Frontal cortex (tissue), 4 donors: Measurements from ENCODE around the gene ZNF655. TPM values are rescaled to one million over a fixed set of nuclear protein-coding genes. Genes with fewer than 3 reads are reported as not detected.
A peak's percentile ranks its signal among the peaks of the same experiment; 100 is the strongest.
"Not testable (repeated sequence)": the region's sequence is repeated elsewhere in the genome, so short reads cannot be mapped to it uniquely, and the experiment has no call there.

ENCODE experiments used
- DNase-seq, 2 donors: peaks; one replicate each; pipeline ENCODE4 v3.0.0; 2012; ENCODE audit warnings: low spot score in 2 of 2
- FAIRE-seq: peaks from 2 replicates; lab custom pipeline; 2012; peaks lifted over from hg19 to GRCh38; lab: Jason Lieb, UNC
- total RNA-seq: library from RNA; depleted of rRNA; stranded (reverse); fragments of >200 nt; gene quantifications from one replicate; pipeline ENCODE4 v1.2.3, GENCODE V29; 2014
- donor health status: control.
- donor health status: control.
- donor health status: control.

Gene ZNF655
- total RNA-seq, 1 donor from 2014 or later: 59.9 TPM

DNA sequence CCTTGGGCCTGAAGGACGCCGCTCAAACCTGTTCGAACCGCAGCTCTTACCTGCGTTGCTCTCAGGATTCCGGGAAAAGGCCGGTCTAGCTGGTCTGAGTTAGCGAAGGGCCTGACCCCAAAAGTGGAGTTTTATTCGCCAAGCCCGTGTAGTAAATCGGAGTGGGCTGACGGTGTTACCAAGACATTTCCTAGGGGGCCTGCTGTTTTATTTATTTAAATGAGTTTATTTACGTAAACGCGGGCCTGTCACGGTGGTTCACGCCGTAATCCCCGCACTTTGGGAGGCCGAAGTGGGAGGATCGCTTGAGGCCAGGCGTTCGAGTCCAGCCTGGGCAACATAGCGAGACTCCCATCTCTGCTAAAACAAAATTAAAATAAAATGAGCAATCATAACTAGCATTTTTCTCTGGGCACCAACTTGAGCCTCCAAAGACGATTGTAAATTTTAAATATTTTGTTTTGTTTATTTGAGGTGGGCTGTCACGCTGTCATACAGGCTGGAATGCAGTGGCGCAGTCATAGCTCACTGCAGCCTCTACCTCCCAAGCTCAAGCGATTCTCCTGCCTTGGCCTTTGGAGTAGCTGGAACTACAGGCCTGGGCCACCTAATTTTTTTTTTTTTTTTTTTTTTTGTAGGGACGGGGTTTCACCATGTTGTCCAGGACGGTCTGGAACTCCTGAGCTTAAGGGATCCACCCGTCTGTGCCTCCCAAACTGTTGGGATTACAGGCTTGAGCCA, 903 bp downstream of the ZNF655 start:
- no peak for FAIRE-seq
- DNase-seq: no peak

DNA sequence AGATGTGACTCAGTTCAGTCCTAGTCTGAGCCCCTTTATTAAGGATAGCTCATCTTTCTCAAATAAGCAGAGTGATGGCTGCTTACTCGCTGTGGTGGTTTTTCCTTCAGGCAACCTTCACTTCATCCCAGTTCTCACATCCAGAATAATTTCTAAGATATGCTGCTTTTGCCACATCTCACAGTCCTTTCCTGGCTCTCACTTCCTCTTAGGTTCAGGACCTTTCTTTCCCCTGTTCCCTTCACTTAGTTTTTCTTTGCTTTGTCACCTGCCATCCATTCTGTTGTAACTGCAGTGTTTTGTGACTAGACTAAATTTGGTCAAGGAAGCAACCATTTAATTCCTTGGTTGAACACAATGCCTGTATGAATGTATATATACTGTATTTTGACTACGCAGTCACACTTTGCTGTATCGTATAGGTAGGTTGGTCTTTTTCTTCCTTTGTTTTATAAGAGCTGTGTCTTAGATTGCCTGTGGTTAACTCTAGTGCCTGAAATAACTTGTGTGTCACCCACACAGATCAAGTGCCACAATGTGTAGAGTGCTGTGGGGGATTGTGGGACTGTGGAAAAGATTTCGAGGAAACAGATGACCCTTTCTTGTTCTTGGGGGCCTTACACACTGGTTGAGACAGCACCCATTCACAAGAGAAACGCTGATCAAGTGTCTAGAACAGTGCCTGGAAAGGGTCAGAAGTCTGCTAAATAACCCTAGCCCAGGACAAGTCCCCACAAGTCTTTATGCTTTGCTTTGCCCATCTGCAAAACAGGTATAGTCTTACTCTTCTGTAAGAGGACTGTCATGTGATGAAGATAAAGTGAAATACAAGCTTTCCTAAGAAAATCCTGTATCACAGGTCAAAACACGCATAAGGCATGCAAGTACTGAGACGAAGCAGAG, 2.6 kb downstream of the ZNF655 start:
- no peak for FAIRE-seq

GRCh38 chr7:99561737-99562051, 3.3 kb downstream of the ZNF655 start:
- DNase-seq: no peak
- FAIRE-seq: no peak

More for the DNA sequence above, 2.6 kb downstream of the ZNF655 start:
- no peak for DNase-seq

- FAIRE-seq (no peak), DNase-seq (no peak)
These were observed 3.8 kb downstream of the ZNF655 start for GRCh38 chr7:99562114-99562784.

DNA sequence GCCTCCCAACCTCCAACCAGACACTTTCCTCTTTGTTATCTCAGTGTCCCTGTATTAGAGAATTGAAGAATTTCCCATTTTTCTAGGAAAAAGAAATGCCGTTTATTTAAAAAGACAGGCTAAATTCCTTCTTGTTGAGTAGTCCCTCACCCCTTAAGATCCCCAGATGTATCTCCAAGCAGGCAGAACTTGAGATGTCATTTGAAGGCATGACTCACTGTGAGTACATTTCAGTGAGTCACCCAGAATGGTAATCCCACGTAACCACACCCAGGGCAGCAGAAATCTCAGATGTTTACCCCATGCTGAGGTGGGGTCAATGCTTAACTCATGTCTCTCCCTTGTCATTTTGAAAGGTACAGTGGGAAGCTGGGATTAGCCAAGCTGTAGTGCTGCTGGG, 4.4 kb downstream of the ZNF655 start:
- DNase-seq (no peak), FAIRE-seq (no peak)

DNA sequence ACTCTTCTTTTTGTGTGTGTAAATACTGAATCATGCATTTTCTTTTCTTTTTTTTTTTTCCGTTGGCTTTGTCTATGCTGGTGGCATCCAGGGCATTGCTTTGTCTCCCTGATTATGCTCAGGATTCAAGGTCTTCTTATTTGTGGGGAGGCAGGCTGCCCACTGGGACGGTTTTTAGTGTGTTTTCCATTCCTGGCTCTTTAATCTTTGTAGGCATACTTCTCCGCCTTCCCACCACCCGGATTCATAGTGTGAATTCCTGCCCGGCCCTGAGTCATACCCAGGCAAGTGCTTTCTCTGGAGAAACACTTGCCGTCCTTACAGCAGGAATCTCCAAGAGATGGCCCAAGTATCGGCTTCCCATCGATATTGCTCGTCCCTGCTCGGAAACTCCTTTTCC, 5.2 kb downstream of the ZNF655 start:
- FAIRE-seq: no peak

GRCh38 chr7:99568770-99569169, 10.3 kb downstream of the ZNF655 start:
- DNase-seq, FAIRE-seq: not testable (repeated sequence)

More for the DNA sequence above, 5.2 kb downstream of the ZNF655 start:
- no peak for DNase-seq

DNA sequence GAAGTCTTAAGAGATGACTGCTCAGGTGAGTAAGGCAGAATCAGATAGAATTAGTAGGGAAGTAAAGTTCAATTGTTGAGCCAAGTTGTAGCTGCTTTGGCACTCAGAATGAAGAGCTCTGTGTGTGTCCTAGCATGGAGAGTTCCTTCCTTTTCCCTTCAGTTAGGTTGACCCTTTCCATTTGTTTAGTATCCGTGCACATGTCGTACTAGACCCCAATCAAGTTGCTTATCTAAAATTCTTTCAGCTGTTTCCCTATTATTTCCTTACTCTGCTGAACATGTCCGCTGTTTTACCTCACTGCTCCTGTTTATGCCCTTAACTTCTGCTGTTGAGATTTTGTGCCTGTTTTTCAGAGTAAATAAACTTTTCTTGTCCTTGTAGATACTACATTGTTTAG, 13.3 kb downstream of the ZNF655 start:
- DNase-seq (no peak), FAIRE-seq (no peak)

DNA sequence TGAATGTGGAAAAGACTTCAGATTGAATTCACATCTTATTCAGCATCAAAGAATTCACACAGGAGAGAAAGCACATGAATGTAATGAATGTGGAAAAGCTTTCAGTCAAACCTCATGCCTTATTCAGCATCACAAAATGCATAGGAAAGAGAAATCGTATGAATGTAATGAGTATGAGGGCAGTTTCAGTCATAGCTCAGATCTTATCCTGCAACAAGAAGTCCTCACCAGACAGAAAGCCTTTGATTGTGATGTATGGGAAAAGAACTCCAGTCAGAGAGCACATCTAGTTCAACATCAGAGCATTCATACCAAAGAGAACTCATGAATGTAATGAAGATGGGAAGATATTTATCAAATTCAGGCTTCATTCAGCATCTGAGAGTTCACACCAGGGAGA, 14.8 kb downstream of the ZNF655 start:
- FAIRE-seq: no peak

GRCh38 chr7:99576251-99576650, 17.8 kb downstream of the ZNF655 start:
- FAIRE-seq (no peak), DNase-seq (no peak)

More for the DNA sequence above, 14.8 kb downstream of the ZNF655 start:
- DNase-seq: no peak

- FAIRE-seq (no peak), DNase-seq (no peak)
These were observed 21.0 kb downstream of the ZNF655 start for GRCh38 chr7:99579281-99579955.

DNA sequence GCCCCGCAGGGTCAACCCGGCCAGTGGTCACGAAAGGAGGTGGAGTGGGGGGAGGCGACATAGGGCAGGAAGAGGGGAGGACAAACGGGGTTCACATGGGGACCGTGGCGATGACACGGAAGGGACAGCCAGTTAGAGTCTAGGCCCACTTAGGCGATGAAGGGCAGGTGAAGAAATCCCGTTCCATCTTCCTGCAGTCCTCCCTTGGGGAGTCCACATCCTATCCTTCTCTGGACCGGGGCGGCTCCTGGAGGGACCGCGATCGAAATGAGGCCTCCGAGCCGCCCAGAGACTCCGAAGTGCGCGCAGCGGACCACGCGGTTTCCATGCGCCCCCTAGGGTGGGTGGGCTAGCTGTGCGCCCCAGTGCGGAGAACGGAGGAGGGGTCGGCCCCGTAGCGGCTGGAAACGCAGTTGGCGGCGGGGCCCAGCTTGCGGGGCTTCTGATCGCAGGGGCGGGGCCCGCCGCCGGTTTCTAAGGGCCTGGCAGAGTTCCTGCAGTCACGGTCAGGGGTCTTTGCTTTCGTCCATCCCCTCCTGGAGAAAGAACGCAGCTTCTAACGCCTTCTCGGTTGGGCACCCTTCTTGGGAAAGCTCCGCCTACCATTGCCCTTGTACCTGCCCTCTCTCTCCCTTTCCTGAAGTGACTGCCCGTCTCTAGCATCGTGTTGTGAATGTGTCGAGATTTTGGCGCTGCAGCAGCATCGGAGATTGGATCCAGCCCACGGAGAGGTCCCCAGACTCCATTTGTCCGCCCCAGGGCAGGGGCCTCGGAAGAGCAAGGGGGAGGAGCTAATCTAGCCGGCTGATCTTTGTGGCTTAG, 21.7 kb downstream of the ZNF655 start:
- DNase-seq (peak in 1 of 2 donors; percentile 30), FAIRE-seq (no peak)

DNA sequence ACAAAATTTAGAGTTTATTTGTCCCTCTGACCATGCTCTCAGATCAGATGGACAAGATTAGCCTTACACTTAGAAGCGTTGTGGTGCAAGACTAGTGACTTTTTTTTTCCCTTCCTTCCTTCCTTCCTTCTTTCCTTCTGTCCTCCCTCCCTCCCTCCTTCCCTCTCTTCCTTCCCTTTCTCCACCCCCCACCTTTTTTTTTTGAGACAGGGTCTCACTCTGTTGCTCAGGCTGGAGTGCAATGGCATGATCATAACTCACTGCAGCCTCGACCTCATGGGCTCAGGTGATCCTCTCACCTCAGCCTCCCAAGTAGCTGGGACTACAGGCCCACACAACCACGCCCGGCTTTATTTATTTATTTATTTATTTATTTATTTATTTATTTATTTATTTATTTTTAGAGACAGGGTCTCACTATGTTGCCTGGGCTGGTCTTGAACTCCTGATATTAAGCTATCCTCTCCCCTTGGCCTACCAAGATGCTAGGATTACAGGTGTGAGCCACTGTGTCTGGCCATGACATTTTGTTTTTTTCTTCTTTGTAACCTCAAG, 22.4 kb downstream of the ZNF655 start:
- not testable (repeated sequence) for DNase-seq, FAIRE-seq

GRCh38 chr7:99588868-99589267, 30.4 kb downstream of the ZNF655 start:
- FAIRE-seq (no peak), DNase-seq (no peak)

GRCh38 chr7:99594948-99595745, 36.7 kb downstream of the ZNF655 start:
- DNase-seq (no peak), FAIRE-seq (no peak)

DNA sequence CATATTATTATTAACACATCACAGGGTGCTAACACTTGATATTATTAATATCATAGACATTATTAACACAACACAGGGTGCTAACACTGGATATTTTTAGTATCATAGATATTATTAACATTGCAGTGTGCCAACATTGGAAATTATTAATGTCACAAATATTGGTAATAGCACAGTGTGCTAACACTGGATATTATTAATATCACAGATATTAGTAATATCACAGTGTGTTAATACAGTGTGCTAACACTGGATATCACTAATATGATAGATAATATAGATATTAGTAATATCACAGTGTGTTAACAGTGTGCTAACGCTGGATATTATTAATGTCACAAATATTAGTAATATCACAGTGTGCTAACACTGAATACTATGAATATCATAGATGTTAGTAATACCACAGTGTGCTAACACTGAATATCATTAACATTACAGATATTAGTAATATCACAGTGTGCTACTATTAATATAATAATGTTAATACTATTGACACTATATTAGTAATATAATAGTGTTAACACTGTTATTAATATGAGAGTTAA, 38.0 kb downstream of the ZNF655 start:
- no peak for DNase-seq
- FAIRE-seq: no peak

DNA sequence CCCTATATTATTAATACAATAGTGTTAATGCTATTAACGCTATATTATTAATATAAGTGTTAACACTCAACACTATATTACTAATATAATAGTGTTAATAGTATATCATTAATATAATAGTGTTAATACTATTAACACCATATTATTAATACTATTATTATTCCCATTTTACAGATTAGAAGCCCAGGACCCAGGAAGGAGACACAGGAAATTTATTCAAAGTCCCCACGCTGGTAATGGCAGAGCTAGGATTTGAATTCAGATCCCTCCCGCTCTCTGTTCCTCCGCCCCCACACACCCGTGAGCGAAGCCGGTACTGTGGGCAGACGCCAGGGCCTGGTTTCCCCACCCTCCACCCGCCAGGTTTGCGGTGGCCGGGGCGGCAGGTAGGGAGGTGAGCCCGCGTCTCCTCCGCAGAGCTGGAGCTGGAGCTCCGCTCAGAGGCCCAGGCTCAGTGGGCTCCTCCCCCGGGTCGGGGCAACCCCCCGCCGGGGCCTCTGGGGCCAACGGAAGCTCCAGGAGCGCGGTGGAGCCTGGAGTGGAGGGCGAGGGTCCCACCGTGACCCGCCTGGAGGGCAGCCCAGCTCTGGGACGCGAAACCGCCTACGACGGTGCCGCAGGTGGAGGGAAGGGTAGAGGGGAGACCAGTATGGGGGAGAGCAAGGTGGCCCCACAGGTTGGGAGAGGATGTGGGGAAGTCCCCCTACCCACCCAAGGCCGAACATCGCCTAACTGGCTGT, 39.5 kb downstream of the ZNF655 start, which contains the start of gene TMEM225B:
Gene TMEM225B (plus strand): TSS at position 506 of the 740 bp plus-strand sequence. CDS start 6,122 bp downstream, outside the sequence.
- DNase-seq (no peak), FAIRE-seq (no peak)
